Liver (tissue), 9 donors: ENCODE data around the gene PRRX1. TPM values are rescaled to one million over a fixed set of nuclear protein-coding genes. Genes with fewer than 3 reads are reported as not detected.

Experiments
- DNase-seq: peaks from one replicate; pipeline ENCODE4 v3.0.0-alpha.2; 2017; ENCODE audit warnings: low spot score
- H3K27ac ChIP-seq, 2 donors: one replicate each; pipeline ENCODE4 v1.7.0; 2013; ENCODE audit warnings: inconsistent platforms in 2 of 2, low read length in 2 of 2, control low read depth in 1 of 2, low read depth in 1 of 2, mild to moderate bottlenecking in 1 of 2
- H3K27me3 ChIP-seq, 4 donors: one replicate each; pipeline versions ENCODE4 v1.6.1 to v1.7.0; 2013; ENCODE audit warnings: low read length in 3 of 4, inconsistent platforms in 1 of 4, mild to moderate bottlenecking in 1 of 4, moderate library complexity in 1 of 4; ENCODE audit not compliant: control insufficient read depth in 4 of 4, insufficient read depth in 4 of 4
- H3K36me3 ChIP-seq, 4 donors: one replicate each; pipeline versions ENCODE4 v1.6.1 to v1.7.0; 2013; ENCODE audit warnings: low read length in 3 of 4, mild to moderate bottlenecking in 3 of 4, low read depth in 1 of 4, moderate library complexity in 1 of 4; ENCODE audit not compliant: control insufficient read depth in 4 of 4, insufficient read depth in 3 of 4
- H3K4me1 ChIP-seq, 4 donors: one replicate each; pipeline versions ENCODE4 v1.6.1 to v1.7.0; 2013; ENCODE audit warnings: low read length in 3 of 4, mild to moderate bottlenecking in 3 of 4, moderate library complexity in 1 of 4; ENCODE audit not compliant: control insufficient read depth in 4 of 4, insufficient read depth in 4 of 4
- H3K4me3 ChIP-seq, 3 donors: one replicate each; pipeline versions ENCODE4 v1.6.1 to v1.7.0; 2013; ENCODE audit warnings: low read length in 3 of 3, control low read depth in 1 of 3, low read depth in 1 of 3, mild to moderate bottlenecking in 1 of 3
- H3K9ac ChIP-seq, 2 donors: one replicate each; pipeline ENCODE4 v1.7.0; 2013; ENCODE audit warnings: low read length in 2 of 2, mild to moderate bottlenecking in 2 of 2, moderate library complexity in 2 of 2, control low read depth in 1 of 2, low read depth in 1 of 2
- H3K9me3 ChIP-seq, 4 donors: one replicate each; pipeline versions ENCODE4 v1.6.1 to v1.7.0; 2013; ENCODE audit warnings: low read length in 3 of 4; ENCODE audit not compliant: control insufficient read depth in 4 of 4
- EGR1 ChIP-seq, 2 donors: IDR thresholded peaks; 2 replicates each; pipeline ENCODE4 v1.6.1; 2016 to 2018; ENCODE audit warnings: antibody characterized with exemption in 2 of 2, low read depth in 2 of 2
- FOXA1 ChIP-seq: IDR thresholded peaks from 2 replicates; pipeline ENCODE4 v1.6.1; 2016; ENCODE audit warnings: antibody characterized with exemption
- FOXA2 ChIP-seq: IDR thresholded peaks from 2 replicates; pipeline ENCODE4 v1.6.1; 2016; ENCODE audit warnings: antibody characterized with exemption
- GABPA ChIP-seq, 2 donors: IDR thresholded peaks in 1 of 2; conservative IDR thresholded peaks in 1 of 2; 2 replicates each; pipeline ENCODE4 v1.6.1; 2016; ENCODE audit warnings: antibody characterized with exemption in 2 of 2, mild to moderate bottlenecking in 1 of 2, moderate library complexity in 1 of 2
- HNF4A ChIP-seq, 2 donors: conservative IDR thresholded peaks; 2 replicates each; pipeline ENCODE4 v1.6.1; 2016; ENCODE audit warnings: antibody characterized with exemption in 2 of 2, mild to moderate bottlenecking in 2 of 2
- HNF4G ChIP-seq: IDR thresholded peaks from 2 replicates; pipeline ENCODE4 v1.6.1; 2016; ENCODE audit warnings: antibody characterized with exemption
- JUND ChIP-seq, 2 donors: IDR thresholded peaks; 2 replicates each; pipeline ENCODE4 v1.6.1; 2016; ENCODE audit warnings: antibody characterized with exemption in 2 of 2
- NR2F2 ChIP-seq: IDR thresholded peaks from 2 replicates; pipeline ENCODE4 v1.6.1; 2016; ENCODE audit warnings: antibody characterized with exemption
- RAD21 ChIP-seq, 2 donors: IDR thresholded peaks; 2 replicates each; pipeline ENCODE4 v1.6.1; 2016; ENCODE audit warnings: antibody characterized with exemption in 2 of 2, mild to moderate bottlenecking in 2 of 2
- RXRA ChIP-seq, 2 donors: IDR thresholded peaks; 2 replicates each; pipeline ENCODE4 v1.6.1; 2017 to 2018; ENCODE audit warnings: antibody characterized with exemption in 2 of 2, mild to moderate bottlenecking in 1 of 2
- SP1 ChIP-seq: IDR thresholded peaks from 2 replicates; pipeline ENCODE4 v1.6.1; 2018; ENCODE audit warnings: antibody characterized with exemption, mild to moderate bottlenecking
- TAF1 ChIP-seq: conservative IDR thresholded peaks from 2 replicates; pipeline ENCODE4 v1.6.1; 2016; ENCODE audit warnings: antibody characterized with exemption, mild to moderate bottlenecking
- YY1 ChIP-seq: IDR thresholded peaks from 2 replicates; pipeline ENCODE4 v1.6.1; 2016; ENCODE audit warnings: antibody characterized with exemption, mild to moderate bottlenecking
- WGBS: extraction: QIAGEN DNeasy Blood & Tissue Kit; methylation state at CpG from one replicate; pipeline ENCODE4 v1.1.7; 2013; 5-methylcytosine and 5-hydroxymethylcytosine counted together
- polyA plus RNA-seq, 2 donors: library from polyadenylated mRNA; stranded (reverse) in 1 of 2; unstranded in 1 of 2; fragments of 200-250 nt in 1 of 2; fragments of >200 nt in 1 of 2; fragmentation: Nextera tagmentation in 1 of 2; extraction: Ambion mirVana in 1 of 2; gene quantifications; one replicate each; pipeline versions ENCODE4 v1.2.1 to v1.2.3, GENCODE V29; 2013 to 2015
- total RNA-seq, 2 donors: library from RNA; depleted of rRNA; stranded (reverse); fragments of >200 nt; gene quantifications; one replicate each; pipeline ENCODE4 v1.2.3, GENCODE V29; 2014
- TF ChIP-seq, protein P1 (sequence below): IDR thresholded peaks from 2 replicates; pipeline ENCODE4 v1.6.1; 2016; ENCODE audit warnings: antibody characterized with exemption
- TF ChIP-seq, protein P2 (sequence below): fragments of 150-350 bp; IDR thresholded peaks from 2 replicates; pipeline ENCODE4 v1.5.1; 2017; ENCODE audit warnings: improper control_type of control experiment, low read depth, low read length; ENCODE audit not compliant: missing input control
- TF ChIP-seq, protein P3 (sequence below): IDR thresholded peaks from 2 replicates; pipeline ENCODE4 v1.6.1; 2016; ENCODE audit warnings: antibody characterized with exemption
- TF ChIP-seq, protein P4 (sequence below): IDR thresholded peaks from 2 replicates; pipeline ENCODE4 v1.6.1; 2016; ENCODE audit warnings: antibody characterized with exemption, mild to moderate bottlenecking
- TF ChIP-seq, protein P5 (sequence below): IDR thresholded peaks from 2 replicates; pipeline ENCODE4 v1.6.1; 2016; ENCODE audit warnings: antibody characterized with exemption
- donor health status: healthy.
- donor health status: healthy.
- donor health status: healthy.
- donor health status: healthy.
- donor health status: healthy.

Gene PRRX1
- total and polyA plus RNA-seq, 4 donors, result under 0.01 to 0.37 (median 0.25) TPM; not detected in 1

DNA sequence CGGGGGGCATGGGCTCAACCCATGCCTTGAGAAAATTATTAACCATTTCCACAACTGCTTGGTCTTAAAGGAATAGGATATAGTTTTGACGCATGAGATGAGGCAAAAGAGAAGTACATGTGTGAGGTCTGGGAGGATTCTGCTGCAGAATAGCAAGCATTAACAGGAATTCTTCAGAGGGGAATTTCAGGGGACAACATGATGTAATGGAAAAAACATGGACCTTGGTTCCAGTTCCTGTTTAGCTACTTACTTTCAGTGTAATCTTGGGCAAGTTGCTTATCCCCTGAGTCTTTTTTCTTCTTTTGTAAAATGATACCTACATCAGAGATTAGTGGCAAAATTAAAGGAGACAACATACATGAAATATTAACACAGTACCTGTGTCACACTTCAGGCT lies 85.6 kb downstream of the PRRX1 start:
- no peaks in the 10 kb centered on the region for H3K9me3 ChIP-seq
- TF ChIP-seq, protein P1, sequence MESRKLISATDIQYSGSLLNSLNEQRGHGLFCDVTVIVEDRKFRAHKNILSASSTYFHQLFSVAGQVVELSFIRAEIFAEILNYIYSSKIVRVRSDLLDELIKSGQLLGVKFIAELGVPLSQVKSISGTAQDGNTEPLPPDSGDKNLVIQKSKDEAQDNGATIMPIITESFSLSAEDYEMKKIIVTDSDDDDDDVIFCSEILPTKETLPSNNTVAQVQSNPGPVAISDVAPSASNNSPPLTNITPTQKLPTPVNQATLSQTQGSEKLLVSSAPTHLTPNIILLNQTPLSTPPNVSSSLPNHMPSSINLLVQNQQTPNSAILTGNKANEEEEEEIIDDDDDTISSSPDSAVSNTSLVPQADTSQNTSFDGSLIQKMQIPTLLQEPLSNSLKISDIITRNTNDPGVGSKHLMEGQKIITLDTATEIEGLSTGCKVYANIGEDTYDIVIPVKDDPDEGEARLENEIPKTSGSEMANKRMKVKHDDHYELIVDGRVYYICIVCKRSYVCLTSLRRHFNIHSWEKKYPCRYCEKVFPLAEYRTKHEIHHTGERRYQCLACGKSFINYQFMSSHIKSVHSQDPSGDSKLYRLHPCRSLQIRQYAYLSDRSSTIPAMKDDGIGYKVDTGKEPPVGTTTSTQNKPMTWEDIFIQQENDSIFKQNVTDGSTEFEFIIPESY, result no peak
- no peak for TF ChIP-seq FOXA2
- TF ChIP-seq JUND (IDR thresholded peaks at IDR 0.05), result no peak
- no peak for TF ChIP-seq EGR1 (IDR thresholded peaks at IDR 0.05; ENCODE audit: low read depth in 2 of 2)
- TF ChIP-seq, protein P2, sequence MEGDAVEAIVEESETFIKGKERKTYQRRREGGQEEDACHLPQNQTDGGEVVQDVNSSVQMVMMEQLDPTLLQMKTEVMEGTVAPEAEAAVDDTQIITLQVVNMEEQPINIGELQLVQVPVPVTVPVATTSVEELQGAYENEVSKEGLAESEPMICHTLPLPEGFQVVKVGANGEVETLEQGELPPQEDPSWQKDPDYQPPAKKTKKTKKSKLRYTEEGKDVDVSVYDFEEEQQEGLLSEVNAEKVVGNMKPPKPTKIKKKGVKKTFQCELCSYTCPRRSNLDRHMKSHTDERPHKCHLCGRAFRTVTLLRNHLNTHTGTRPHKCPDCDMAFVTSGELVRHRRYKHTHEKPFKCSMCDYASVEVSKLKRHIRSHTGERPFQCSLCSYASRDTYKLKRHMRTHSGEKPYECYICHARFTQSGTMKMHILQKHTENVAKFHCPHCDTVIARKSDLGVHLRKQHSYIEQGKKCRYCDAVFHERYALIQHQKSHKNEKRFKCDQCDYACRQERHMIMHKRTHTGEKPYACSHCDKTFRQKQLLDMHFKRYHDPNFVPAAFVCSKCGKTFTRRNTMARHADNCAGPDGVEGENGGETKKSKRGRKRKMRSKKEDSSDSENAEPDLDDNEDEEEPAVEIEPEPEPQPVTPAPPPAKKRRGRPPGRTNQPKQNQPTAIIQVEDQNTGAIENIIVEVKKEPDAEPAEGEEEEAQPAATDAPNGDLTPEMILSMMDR, result no peak
- no peak for TF ChIP-seq FOXA1
- no peak for TF ChIP-seq RAD21 (IDR thresholded peaks at IDR 0.05)
- TF ChIP-seq NR2F2, result no peak
- no peak for TF ChIP-seq YY1
- TF ChIP-seq, protein P3, sequence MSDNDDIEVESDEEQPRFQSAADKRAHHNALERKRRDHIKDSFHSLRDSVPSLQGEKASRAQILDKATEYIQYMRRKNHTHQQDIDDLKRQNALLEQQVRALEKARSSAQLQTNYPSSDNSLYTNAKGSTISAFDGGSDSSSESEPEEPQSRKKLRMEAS, result no peak
- TF ChIP-seq RXRA (IDR thresholded peaks at IDR 0.05), result no peak
- no peak for TF ChIP-seq HNF4G
- TF ChIP-seq GABPA (IDR thresholded peaks at IDR 0.05 in 1 of 2, conservative IDR thresholded peaks at IDR 0.05 in 1 of 2), result no peak
- no peak for TF ChIP-seq TAF1
- TF ChIP-seq, protein P4, sequence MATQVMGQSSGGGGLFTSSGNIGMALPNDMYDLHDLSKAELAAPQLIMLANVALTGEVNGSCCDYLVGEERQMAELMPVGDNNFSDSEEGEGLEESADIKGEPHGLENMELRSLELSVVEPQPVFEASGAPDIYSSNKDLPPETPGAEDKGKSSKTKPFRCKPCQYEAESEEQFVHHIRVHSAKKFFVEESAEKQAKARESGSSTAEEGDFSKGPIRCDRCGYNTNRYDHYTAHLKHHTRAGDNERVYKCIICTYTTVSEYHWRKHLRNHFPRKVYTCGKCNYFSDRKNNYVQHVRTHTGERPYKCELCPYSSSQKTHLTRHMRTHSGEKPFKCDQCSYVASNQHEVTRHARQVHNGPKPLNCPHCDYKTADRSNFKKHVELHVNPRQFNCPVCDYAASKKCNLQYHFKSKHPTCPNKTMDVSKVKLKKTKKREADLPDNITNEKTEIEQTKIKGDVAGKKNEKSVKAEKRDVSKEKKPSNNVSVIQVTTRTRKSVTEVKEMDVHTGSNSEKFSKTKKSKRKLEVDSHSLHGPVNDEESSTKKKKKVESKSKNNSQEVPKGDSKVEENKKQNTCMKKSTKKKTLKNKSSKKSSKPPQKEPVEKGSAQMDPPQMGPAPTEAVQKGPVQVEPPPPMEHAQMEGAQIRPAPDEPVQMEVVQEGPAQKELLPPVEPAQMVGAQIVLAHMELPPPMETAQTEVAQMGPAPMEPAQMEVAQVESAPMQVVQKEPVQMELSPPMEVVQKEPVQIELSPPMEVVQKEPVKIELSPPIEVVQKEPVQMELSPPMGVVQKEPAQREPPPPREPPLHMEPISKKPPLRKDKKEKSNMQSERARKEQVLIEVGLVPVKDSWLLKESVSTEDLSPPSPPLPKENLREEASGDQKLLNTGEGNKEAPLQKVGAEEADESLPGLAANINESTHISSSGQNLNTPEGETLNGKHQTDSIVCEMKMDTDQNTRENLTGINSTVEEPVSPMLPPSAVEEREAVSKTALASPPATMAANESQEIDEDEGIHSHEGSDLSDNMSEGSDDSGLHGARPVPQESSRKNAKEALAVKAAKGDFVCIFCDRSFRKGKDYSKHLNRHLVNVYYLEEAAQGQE, result no peak
- no peak for TF ChIP-seq SP1
- no peak for TF ChIP-seq HNF4A (conservative IDR thresholded peaks at IDR 0.05)
- TF ChIP-seq, protein P5, sequence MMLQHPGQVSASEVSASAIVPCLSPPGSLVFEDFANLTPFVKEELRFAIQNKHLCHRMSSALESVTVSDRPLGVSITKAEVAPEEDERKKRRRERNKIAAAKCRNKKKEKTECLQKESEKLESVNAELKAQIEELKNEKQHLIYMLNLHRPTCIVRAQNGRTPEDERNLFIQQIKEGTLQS, result no peak
- WGBS, result 59% methylated on average over 2 of the region's 2 CpGs

More for the DNA sequence above, 85.6 kb downstream of the PRRX1 start:
- Histone ChIP-seq H3K27ac (no peak overlapping the region), H3K4me3 (no peak overlapping the region), H3K4me1 (no peaks in the 10 kb centered on the region), H3K27me3 (peaks cover 0 to 3% (median 0%) of the 10 kb centered on the region in 4 donors), H3K9ac (no peak overlapping the region), H3K36me3 (no peaks in the 10 kb centered on the region)
- DNase-seq, result no peak
